HepG2 (cell line): ENCODE measurements around the gene PPP2R2D. TPM values are rescaled to one million over a fixed set of nuclear protein-coding genes. Genes with fewer than 3 reads are reported as not detected.

ENCODE experiments used
- AHR ChIP-seq: IDR thresholded peaks from 2 replicates; pipeline ENCODE4 v1.6.1; 2018; ENCODE audit warnings: missing genetic modification reagents, missing compliant biosample characterization
- ARNTL ChIP-seq: sonication (generic); formaldehyde crosslinking; IDR thresholded peaks from 2 replicates; pipeline ENCODE4 v1.4.0; 2020; ENCODE audit warnings: mild to moderate bottlenecking, missing genetic modification reagents
- ATRX ChIP-seq: sonication (generic); formaldehyde crosslinking; IDR thresholded peaks from 2 replicates; pipeline ENCODE4 v1.4.0; 2020; ENCODE audit warnings: missing genetic modification reagents, borderline replicate concordance
- KAT7 ChIP-seq: IDR thresholded peaks from 2 replicates; pipeline ENCODE4 v1.6.1; 2018; ENCODE audit warnings: borderline replicate concordance, missing compliant biosample characterization
- POLR2A ChIP-seq, 2 experiments: IDR thresholded peaks; 2 replicates each; pipeline ENCODE4 v1.6.1; 2011; ENCODE audit warnings: low read depth in 2 of 2, low read length in 2 of 2, mild to moderate bottlenecking in 1 of 2, moderate library complexity in 1 of 2; ENCODE audit not compliant: insufficient read depth in 1 of 2
- RBM39 ChIP-seq: fragments of 200-400 bp; formaldehyde crosslinking; IDR thresholded peaks from one replicate; pipeline ENCODE4 v1.6.1; 2018; ENCODE audit warnings: antibody characterized with exemption, mild to moderate bottlenecking, low read depth, low read length; ENCODE audit not compliant: poor library complexity, severe bottlenecking
- SRY ChIP-seq: sonication (generic); formaldehyde crosslinking; IDR thresholded peaks from 2 replicates; pipeline ENCODE4 v1.8.0; 2022; ENCODE audit warnings: mild to moderate bottlenecking, missing genetic modification reagents
- STAT5B ChIP-seq: sonication (generic); formaldehyde crosslinking; IDR thresholded peaks from 2 replicates; pipeline ENCODE4 v1.4.0; 2020; ENCODE audit warnings: missing genetic modification reagents
- TAF15 ChIP-seq: fragments of 200-400 bp; formaldehyde crosslinking; IDR thresholded peaks from one replicate; pipeline ENCODE4 v1.6.1; 2018; ENCODE audit warnings: mild to moderate bottlenecking, low read depth, low read length; ENCODE audit not compliant: poor library complexity, severe bottlenecking
- TBL1XR1 ChIP-seq: fragments of 150-350 bp; IDR thresholded peaks from 2 replicates; pipeline ENCODE4 v1.6.1; 2014; ENCODE audit warnings: borderline replicate concordance, low read length; ENCODE audit not compliant: partially characterized antibody
- YEATS2 ChIP-seq: sonication (generic); formaldehyde crosslinking; IDR thresholded peaks from 2 replicates; pipeline ENCODE4 v1.4.0; 2020; ENCODE audit warnings: missing genetic modification reagents, borderline replicate concordance
- ZNF205 ChIP-seq: IDR thresholded peaks from 2 replicates; pipeline ENCODE4 v1.6.1; 2018; ENCODE audit warnings: missing biosample characterization, missing genetic modification reagents
- ZNF3 ChIP-seq: IDR thresholded peaks from 2 replicates; pipeline ENCODE4 v1.7.0; 2017; ENCODE audit warnings: inconsistent platforms
- ZNF572 ChIP-seq: sonication (generic); formaldehyde crosslinking; IDR thresholded peaks from 2 replicates; pipeline ENCODE4 v1.5.1; 2020; ENCODE audit warnings: mild to moderate bottlenecking, missing genetic modification reagents
- ZNF639 ChIP-seq: conservative IDR thresholded peaks from 2 replicates; pipeline ENCODE4 v1.6.1; 2018; ENCODE audit warnings: missing genetic modification reagents
- ZNF724P ChIP-seq: sonication (generic); formaldehyde crosslinking; IDR thresholded peaks from 2 replicates; pipeline ENCODE4 v1.8.0; 2022; ENCODE audit warnings: missing genetic modification reagents, borderline replicate concordance
- ZNF816 ChIP-seq: sonication (generic); formaldehyde crosslinking; IDR thresholded peaks from 2 replicates; pipeline ENCODE4 v1.8.0; 2022; ENCODE audit warnings: missing genetic modification reagents, mild to moderate bottlenecking, borderline replicate concordance
- polyA plus RNA-seq, 8 experiments: library from polyadenylated mRNA; depleted of rRNA in 3 of 8; stranded (reverse) in 7 of 8; unstranded in 1 of 8; fragments of >200 nt; fragmentation: Illumina TruSeq in 4 of 8; extraction: Trizol in 4 of 8; gene quantifications; 2 replicates each; pipeline versions ENCODE4 v1.2.1 to v1.2.3, GENCODE V29; 2011 to 2016; ENCODE audit warnings: low read depth in 4 of 8, missing spikeins in 1 of 8, mixed read lengths in 1 of 8; ENCODE audit not compliant: insufficient read depth in 1 of 8
- total RNA-seq, 5 experiments: library from RNA; depleted of rRNA; stranded (reverse); fragments of >200 nt; fragmentation: Illumina TruSeq; extraction: Trizol; gene quantifications; 2 replicates each; pipeline ENCODE4 v1.2.3, GENCODE V29; 2016; ENCODE audit warnings: low read depth in 1 of 5
- TF ChIP-seq, protein P1 (sequence below): sonication (generic); formaldehyde crosslinking; IDR thresholded peaks from 2 replicates; pipeline ENCODE4 v1.4.0; 2020; ENCODE audit warnings: missing genetic modification reagents
- TF ChIP-seq, protein P2 (sequence below): sonication (generic); formaldehyde crosslinking; conservative IDR thresholded peaks from 2 replicates; pipeline ENCODE4 v1.5.0; 2020; ENCODE audit warnings: missing genetic modification reagents
- TF ChIP-seq, protein P3 (sequence below): sonication (generic); formaldehyde crosslinking; IDR thresholded peaks from 2 replicates; pipeline ENCODE4 v1.8.0; 2022; ENCODE audit warnings: mild to moderate bottlenecking, missing genetic modification reagents; ENCODE audit not compliant: insufficient replicate concordance
- TF ChIP-seq, protein P4 (sequence below): sonication (generic); formaldehyde crosslinking; IDR thresholded peaks from 2 replicates; pipeline ENCODE4 v1.5.0; 2020; ENCODE audit warnings: mild to moderate bottlenecking, low read depth, missing genetic modification reagents, borderline replicate concordance

PPP2R2D gene
- total and polyA plus RNA-seq, 2 of the 13 experiments (the other 11 are each of a cell fraction or from before 2014, with no cell fraction given) = 32.7 to 33.2 TPM

GRCh38 chr10:131998845-131999681 is 98.3 kb downstream of the PPP2R2D start (continued):
- TF ChIP-seq, protein P1, sequence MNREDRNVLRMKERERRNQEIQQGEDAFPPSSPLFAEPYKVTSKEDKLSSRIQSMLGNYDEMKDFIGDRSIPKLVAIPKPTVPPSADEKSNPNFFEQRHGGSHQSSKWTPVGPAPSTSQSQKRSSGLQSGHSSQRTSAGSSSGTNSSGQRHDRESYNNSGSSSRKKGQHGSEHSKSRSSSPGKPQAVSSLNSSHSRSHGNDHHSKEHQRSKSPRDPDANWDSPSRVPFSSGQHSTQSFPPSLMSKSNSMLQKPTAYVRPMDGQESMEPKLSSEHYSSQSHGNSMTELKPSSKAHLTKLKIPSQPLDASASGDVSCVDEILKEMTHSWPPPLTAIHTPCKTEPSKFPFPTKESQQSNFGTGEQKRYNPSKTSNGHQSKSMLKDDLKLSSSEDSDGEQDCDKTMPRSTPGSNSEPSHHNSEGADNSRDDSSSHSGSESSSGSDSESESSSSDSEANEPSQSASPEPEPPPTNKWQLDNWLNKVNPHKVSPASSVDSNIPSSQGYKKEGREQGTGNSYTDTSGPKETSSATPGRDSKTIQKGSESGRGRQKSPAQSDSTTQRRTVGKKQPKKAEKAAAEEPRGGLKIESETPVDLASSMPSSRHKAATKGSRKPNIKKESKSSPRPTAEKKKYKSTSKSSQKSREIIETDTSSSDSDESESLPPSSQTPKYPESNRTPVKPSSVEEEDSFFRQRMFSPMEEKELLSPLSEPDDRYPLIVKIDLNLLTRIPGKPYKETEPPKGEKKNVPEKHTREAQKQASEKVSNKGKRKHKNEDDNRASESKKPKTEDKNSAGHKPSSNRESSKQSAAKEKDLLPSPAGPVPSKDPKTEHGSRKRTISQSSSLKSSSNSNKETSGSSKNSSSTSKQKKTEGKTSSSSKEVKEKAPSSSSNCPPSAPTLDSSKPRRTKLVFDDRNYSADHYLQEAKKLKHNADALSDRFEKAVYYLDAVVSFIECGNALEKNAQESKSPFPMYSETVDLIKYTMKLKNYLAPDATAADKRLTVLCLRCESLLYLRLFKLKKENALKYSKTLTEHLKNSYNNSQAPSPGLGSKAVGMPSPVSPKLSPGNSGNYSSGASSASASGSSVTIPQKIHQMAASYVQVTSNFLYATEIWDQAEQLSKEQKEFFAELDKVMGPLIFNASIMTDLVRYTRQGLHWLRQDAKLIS (CRISPR knock-in tag) = no peak
- TF ChIP-seq KAT7 (CRISPR knock-in tag) (no peak), ARNTL (CRISPR knock-in tag) (no peak), SRY (CRISPR knock-in tag) (no peak; the same call in 1 of the 2 replicates), ZNF572 (CRISPR knock-in tag) (no peak), ZNF816 (no peak), ZNF3 (no peak), POLR2A (IDR thresholded peaks at IDR 0.05; ENCODE audit: insufficient read depth in 1 of 2, low read depth in 2 of 2, low read length in 2 of 2) (0 out of 4 replicates have a peak, but pooled peaks of 1 of the 2 experiments have one; percentile 42), ATRX (CRISPR knock-in tag) (no peak), AHR (no peak), RBM39 (no peak), ZNF724P (CRISPR knock-in tag) (0 out of 2 replicates have a peak, but pooled peaks have one; percentile 18), STAT5B (CRISPR knock-in tag) (no peak), YEATS2 (CRISPR knock-in tag) (no peak), ZNF205 (CRISPR knock-in tag) (no peak), TBL1XR1 (no peak), ZNF639 (CRISPR knock-in tag) (no peak), TAF15 (no peak)
- TF ChIP-seq, protein P2, sequence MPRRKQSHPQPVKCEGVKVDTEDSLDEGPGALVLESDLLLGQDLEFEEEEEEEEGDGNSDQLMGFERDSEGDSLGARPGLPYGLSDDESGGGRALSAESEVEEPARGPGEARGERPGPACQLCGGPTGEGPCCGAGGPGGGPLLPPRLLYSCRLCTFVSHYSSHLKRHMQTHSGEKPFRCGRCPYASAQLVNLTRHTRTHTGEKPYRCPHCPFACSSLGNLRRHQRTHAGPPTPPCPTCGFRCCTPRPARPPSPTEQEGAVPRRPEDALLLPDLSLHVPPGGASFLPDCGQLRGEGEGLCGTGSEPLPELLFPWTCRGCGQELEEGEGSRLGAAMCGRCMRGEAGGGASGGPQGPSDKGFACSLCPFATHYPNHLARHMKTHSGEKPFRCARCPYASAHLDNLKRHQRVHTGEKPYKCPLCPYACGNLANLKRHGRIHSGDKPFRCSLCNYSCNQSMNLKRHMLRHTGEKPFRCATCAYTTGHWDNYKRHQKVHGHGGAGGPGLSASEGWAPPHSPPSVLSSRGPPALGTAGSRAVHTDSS = no peak
- TF ChIP-seq, protein P3, sequence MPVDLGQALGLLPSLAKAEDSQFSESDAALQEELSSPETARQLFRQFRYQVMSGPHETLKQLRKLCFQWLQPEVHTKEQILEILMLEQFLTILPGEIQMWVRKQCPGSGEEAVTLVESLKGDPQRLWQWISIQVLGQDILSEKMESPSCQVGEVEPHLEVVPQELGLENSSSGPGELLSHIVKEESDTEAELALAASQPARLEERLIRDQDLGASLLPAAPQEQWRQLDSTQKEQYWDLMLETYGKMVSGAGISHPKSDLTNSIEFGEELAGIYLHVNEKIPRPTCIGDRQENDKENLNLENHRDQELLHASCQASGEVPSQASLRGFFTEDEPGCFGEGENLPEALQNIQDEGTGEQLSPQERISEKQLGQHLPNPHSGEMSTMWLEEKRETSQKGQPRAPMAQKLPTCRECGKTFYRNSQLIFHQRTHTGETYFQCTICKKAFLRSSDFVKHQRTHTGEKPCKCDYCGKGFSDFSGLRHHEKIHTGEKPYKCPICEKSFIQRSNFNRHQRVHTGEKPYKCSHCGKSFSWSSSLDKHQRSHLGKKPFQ (CRISPR knock-in tag) = no peak
- TF ChIP-seq, protein P4, sequence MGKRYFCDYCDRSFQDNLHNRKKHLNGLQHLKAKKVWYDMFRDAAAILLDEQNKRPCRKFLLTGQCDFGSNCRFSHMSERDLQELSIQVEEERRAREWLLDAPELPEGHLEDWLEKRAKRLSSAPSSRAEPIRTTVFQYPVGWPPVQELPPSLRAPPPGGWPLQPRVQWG = no peak
